SK-MEL-5 (cell line): Measurements from ENCODE around the gene NOD2. TPM values are rescaled to one million over a fixed set of nuclear protein-coding genes. Genes with fewer than 3 reads are reported as not detected.

ENCODE experiments used
- DNase-seq: peaks from one replicate; pipeline ENCODE4 v3.0.0-alpha.2; 2016; ENCODE audit warnings: low read depth, low spot score
- in situ Hi-C: cut with HindIII; loops from 2 replicates; pipeline ENCODE4 v1.10.0; 2016; ENCODE audit warnings: low sequenced_read_pairs, high pct_unique_total_duplicates, low pct_unique_long_range_greater_than_20kb
- total RNA-seq: library from RNA; depleted of rRNA; stranded (reverse); fragments of >200 nt; shearing (Covaris generic); gene quantifications from 2 replicates; pipeline ENCODE4 v1.2.3, GENCODE V29; 2014

NOD2 gene
- total RNA-seq, 1 experiment from 2014 or later: not detected

DNA sequence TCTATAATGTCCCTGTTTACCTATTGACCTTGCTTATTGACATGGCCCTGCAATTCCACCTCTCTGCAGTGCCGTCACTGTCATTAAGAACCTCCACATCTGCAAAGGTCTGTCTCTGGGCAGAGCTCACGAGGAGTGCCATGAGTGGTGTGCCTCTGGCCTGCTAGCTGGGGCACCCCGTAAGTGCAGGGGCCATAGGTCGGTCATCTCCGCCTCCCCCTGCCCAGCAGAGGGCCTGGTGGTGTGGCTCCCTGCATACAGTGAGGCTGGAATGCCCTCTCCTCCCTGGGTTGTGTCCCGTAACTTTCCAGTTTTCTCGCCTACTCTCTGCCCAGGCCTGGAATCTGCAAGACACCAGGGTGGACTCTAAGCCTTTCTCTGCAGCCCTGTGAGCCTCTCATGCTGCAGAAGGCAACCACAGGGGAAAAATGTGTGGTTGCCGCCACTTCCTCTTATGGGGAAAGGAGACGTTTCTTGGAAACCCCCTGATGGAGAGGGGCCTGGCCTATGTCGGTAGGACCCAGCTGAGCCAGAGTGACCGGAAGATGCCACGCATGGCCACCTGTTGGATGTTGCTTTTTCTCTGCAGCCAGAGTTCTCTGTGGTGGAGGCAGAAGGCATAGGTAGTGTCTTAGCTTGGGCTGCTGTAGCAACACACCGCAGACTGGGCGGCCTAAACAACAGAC, 9.6 kb upstream of the NOD2 start:
- in situ Hi-C loops: no loop called here
- DNase-seq: no peak

DNA sequence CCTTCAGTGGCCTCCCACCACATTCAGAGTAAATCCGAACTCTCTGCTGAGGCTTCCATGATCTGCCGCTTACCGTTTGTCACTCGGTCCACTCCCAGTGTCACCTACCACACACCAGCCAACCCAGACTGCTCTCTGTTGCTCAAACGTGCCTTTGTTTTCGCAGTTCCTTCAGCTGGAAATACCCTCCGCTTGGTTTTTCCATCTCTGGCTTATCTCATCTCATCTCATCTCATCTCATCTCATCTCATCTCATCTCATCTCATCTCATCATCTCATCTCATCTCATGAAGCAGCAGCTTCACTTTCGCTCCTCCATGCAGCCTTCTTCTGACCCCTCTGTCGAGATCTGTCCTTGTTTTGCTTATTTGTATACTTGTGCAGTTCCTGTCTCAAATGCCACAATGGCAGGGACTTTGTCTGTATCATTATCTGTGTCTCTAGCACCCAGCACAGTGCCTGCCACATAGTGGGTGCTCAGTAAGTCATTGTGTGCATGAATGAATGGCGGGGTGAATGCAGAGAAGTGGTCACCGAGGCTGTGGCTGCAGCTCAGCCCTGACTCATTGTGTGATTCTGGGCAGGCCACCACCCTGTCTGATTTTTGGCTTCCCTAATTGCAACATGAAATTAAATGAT, 8.5 kb upstream of the NOD2 start:
- DNase-seq: no peak

DNA sequence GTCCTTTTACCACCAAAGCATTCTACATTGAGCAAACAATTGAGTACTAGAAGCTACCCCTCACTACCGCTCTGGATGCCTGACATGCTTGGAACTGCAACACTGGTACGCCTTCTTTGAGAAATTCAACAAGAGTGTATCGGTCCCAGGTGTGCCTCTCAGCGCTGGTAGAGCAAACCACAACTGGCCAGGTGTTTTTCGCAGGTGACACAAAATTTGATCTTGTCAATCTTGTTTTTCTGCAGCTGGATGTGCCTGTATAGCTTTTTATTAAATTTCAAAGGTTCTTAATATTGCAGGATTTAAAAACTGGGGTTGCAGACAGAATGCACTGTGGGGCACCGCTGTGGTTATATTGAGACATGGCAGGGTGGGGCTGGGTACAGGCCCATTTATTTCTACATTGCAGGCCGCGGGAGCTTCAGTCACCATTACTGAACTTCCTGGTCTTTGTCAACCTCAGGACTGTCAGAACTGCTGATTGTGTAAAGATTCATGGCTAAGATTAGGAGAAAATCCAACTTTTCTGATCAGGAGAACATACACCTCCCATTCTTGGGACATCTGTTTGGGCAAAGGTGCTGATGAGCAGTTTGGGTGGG, 7.8 kb upstream of the NOD2 start:
- DNase-seq: no peak
- in situ Hi-C loops: no loop called here

More for the DNA sequence above, 8.5 kb upstream of the NOD2 start:
- in situ Hi-C loops: no loop called here

DNA sequence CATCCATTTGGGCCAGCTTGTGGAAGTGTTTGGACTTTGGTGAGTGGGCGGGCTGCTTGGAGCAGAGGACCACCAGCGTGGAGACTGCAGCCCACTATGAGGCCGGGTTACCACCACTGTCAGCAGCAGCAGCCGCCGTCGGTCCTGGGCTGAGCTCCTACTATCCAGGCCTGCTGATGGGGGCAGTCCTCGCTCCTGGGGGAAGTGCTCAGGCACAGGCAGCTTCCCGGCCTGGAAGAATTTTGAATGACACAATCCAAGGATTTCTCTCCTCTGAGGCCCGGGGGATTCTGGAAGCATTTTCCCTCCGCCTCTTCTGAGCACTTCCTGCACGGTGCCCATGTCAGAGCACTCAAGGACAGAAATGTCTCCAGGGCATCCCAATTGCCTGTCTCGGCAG, 5.3 kb upstream of the NOD2 start:
- in situ Hi-C loops: no loop called here
- DNase-seq: no peak

DNA sequence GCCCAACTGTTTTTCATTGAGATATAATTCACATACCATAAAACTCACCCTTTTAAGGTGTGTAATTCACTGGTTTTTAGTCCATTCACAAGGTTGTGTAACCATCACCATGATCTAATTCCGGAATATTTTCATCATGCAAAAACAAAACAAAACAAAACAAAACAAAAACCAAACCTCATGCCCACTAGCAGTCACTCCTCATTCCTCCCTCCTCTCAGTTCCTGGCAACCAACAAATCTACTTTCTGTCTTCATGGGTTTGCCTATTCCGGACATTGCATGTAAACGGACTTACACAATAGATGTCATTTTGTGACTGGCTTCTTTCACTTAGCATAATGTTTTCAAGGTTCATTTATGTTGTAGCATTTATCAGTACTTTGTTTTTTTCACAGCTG, 4.5 kb upstream of the NOD2 start:
- no peak for DNase-seq
- in situ Hi-C loops: no loop called here

DNA sequence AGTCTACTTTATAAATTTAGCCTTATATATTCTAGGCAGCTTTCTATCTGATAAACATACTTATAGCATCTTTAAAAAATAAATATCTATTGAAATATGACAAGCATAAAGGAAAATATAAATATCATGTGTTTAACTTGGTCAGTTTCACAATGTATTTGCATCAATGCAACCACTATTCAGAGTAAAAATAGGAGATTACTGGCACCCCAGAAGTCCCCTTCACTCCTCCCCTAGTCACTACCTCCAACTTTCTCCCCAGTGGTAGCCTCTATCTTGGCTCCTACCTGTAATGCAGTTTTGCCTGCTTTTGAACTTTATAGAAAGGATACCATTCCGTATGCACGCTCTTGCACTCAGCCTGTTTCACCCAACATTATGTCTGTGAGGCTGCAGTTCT, 3.2 kb upstream of the NOD2 start:
- in situ Hi-C loops: no loop called here
- DNase-seq: no peak

DNA sequence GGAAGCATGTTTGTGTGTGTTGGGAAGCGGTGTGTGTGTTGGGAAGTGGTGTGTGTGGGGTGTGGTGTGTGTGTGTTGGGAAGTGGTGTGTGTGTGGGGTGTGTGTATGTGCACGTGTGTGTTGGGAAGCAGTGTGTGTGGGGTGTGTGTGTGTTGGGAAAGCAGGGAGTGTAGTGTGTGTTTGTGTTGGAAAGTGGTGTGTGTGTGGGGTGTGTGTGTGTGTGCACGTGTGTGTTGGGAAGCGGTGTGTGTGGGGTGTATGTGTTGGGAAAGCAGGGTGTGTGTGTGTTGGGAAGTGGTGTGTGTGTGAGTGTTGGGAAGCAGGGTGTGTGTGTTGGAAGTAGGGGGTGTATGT, 785 bp upstream of the NOD2 start:
- DNase-seq: no peak
- in situ Hi-C loops: no loop called here

DNA sequence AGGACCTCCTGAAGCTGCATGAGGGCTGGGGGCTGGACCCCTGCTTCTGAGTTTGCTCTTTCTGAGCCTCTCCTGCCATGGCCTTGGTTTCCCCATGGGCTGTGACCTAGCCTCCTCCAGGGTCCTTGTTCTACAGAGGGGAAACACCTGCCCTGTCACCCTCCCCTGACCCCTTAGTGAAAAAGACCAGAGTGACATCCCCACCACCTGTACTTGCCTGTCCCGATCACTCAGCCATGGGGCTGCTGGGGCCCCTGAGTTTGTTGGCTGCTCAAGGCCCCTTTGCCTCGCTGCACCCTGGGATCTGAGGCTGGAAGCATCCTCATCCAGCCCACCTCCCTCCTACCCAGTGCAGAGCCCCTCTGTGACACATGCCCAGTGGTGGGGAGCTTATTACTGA, 800 bp downstream of the NOD2 start:
- DNase-seq: no peak
- in situ Hi-C loops: no loop called here

DNA sequence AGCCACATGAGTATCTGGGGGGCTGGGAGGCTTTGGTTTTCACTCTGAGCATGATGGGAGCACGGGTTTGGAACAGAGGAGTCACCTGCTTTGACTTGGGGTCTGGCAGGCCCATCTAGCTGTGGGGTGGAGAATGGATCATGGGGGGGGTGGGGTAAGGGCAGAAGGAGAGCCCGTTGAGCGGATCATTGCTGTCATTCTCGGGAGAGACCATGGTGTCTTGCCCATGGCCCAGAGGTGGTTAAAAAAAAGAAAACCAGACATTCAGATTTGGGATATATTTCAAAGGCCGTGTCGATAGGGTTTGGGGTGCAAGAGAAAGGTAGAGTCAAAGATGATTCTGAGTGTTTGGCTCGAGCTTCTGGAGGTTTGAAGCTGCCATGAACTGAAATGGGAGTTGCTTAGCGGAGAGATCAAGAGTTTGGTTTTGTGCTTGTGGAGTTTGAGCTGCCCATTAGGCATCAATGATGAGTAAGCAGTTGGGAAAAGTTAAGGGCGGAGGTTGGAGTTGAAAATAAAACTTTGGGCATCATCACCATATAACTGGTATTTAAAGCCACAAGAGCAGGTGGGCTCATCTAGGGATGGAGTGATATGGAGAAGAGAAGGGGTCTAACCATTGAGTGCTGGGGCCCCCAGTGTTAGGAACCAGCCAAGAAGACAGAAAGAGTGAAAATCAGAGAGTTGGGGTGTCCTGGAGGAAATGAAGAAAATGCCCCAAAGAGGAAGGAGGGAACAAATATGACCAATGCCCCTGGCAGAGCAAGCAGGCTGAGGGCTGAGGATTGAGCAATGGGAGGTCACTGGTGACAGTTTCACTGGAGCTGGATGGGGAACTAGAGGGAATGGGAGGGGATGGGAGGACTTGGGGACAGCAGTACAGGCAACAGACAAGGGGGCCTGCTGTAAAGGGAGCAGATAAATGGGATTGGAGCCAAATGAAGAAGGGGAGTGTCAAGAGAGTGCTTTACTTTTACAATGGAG, 1.9 kb downstream of the NOD2 start:
- in situ Hi-C loops: no loop called here
- DNase-seq: no peak

DNA sequence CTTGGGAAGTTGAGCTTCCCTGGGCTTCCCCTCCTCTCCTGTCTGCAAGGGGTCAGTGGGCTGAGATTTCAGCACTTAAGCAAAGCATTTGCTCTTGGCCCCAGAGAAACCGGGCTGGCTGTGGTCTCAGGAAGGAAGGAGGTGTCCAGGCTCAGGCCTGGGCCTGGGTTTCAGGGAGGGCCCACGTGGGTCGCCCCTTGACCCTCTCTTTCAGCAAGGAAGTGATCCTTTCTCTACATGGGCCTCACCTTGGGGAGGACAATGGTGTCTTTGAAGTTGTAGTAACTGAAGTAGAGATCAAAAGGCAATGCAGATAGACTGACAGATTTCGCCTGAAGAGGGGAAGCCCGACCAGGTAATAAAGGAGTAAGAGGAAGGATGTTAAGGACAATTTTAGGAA, 2.7 kb downstream of the NOD2 start:
- in situ Hi-C loops: no loop called here
- DNase-seq: no peak

DNA sequence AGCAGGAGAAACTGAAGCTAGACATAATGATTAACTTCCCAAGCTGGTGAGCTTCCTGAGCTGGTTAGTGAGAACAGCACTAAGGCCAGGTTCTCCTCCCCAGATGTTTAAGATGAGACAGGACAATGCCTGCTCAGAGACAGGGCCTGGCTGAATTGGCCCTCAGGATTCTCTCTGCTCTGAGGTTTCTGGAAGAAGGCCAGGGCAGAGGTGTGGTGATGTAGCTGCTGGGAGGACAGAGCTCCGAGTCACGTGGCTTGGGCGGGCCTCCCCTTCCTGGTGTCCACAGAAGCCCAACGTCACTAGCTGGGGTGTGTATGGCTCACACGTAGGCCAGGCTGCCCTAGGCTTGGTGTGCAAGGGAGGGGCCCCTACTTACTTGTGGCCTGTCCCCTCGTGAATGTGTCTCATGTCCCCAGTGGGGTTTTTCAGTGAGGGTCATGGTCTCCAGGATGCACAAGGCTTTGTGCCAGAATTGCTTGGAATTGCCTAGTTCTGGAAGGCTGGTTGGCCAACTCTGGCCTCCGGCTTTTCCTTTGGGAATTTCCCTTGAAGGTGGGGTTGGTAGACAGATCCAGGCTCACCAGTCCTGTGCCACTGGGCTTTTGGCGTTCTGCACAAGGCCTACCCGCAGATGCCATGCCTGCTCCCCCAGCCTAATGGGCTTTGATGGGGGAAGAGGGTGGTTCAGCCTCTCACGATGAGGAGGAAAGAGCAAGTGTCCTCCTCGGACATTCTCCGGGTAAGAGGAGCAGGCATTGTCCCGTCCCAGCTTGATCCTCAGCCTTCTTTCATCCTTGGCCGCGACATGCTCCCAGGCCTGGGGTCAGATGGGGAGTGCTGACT, 3.4 kb downstream of the NOD2 start:
- in situ Hi-C loops: no loop called here
- peak; percentile 19 for DNase-seq

DNA sequence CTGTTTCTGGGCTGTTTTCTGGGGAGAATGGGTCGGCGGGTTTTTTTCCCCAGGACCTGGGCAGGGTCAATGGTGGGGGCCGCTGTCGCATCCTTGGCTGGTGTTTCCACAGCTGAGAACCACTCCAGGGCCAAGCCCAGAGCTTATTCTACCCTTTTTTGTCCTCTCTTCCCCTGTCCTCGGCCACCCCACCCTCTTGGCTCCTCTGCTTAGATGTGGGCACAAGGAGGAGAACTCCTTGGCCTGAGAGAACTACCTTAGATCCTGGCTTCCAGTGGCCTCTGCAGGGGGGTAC, 4.0 kb downstream of the NOD2 start:
- DNase-seq: no peak
- in situ Hi-C loops: no loop called here

DNA sequence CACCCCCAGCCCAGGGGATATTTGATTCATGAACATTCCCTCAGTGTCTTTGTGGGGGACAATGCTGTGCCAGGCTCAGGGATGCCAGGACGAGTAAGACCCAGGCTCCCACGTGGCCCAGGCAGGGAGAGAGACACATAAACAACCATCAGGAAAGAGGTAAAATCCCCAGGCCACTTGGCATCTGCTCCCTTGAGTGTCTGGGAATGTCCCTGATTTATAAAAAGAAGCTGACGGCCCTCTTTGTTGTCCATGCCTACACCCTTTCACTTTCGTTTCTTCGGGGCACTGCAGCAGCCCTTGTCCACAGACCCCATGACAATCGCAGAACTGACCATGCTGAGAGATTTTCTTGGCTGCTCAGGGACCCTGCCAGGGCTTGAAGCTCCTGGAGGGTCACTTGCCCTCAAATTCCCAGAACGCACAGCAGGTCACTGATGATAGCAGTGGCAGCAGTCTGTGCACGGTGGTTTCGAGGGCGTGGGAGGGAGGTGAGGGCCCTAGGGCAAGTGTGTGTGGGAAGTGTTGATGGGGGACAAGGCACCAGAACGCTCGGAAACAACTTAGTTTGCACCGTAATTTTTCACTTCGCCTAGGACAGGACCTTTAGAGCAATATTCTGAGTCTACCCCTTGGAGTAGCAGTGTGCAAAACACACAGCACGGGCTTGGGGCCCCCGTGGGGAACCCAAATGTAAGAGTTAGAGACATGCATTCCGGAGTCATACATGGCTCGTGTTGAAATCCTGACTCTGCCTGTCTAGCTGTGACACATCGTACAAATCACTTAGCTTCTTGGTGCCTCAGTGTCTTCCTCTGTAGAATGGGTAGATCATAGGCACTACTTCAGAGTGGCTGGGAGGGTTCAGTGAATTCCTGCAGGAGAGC, 4.7 kb downstream of the NOD2 start:
- in situ Hi-C loops: no loop called here
- peak; percentile 13 for DNase-seq

DNA sequence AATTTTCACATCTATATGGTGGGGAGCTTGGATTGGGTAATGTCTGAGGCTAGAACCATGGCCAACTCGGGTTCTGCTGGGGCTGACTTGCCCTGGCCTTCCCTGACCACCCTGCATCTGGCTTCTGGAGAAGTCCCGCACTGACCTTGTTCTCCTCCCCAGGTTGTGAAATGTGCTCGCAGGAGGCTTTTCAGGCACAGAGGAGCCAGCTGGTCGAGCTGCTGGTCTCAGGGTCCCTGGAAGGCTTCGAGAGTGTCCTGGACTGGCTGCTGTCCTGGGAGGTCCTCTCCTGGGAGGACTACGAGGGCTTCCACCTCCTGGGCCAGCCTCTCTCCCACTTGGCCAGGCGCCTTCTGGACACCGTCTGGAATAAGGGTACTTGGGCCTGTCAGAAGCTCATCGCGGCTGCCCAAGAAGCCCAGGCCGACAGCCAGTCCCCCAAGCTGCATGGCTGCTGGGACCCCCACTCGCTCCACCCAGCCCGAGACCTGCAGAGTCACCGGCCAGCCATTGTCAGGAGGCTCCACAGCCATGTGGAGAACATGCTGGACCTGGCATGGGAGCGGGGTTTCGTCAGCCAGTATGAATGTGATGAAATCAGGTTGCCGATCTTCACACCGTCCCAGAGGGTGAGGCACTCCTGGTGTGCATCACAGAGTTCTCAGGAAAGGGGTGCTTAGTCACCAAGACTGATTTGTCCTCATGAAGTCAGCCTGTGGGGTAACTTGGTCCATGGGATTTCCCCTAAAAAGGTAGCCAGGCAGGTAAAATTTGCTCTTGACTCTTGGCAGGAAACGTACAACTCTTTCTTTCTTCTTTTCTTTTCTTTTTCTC, 6.1 kb downstream of the NOD2 start:
- no peak for DNase-seq

DNA sequence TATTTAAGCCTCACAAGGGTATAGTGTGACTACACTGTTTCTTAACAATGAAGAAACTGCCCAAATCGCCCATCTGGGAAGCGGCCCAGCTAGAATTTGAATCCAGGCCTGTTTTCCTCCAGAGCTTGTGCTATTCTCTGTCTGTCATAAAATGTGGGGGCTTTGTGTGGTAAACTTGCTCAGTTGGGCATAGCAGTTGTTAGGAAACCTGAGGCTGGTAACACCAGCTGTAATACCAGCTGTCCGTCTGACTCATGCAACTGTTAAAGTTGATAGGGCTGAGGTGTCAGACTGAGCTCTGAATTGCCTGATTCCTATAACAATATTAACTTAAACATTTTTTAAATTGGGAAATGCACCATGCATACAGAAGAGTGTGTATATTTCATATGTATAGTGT, 9.3 kb downstream of the NOD2 start:
- no peak for DNase-seq
- in situ Hi-C loops: no loop called here

More for the DNA sequence above, 6.1 kb downstream of the NOD2 start:
- in situ Hi-C loops: no loop called here

DNA sequence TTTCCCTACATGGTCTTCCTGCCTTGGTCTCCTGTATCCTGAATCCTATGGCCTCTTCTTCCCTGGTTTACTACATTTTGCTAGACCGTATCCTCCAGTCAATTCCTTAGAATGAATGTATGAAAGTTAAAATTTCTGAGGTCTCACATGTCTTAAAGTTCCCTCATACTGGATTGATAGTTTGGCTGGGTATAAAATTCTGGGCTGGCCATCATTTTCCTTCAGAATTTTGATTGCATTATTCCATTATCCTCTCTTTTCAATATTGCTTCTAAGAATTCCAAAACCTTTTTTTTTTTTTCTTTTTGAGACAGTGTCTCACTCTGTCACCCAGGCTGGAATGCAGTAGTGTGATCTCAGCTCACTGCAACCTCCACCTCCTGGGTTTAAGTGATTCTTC, 10.8 kb downstream of the NOD2 start:
- in situ Hi-C loops: no loop called here
- no peak for DNase-seq
